ENCODE results near the gene MAP2K3. TPM values are rescaled to one million over a fixed set of nuclear protein-coding genes. Genes with fewer than 3 reads are reported as not detected.

MAP2K3 gene
- total RNA-seq, 2 donors from 2014 or later, result 66.6 to 81.1 TPM

- Histone ChIP-seq H3K4me1 (ENCODE audit: control insufficient read depth in 1 of 2, low read depth in 2 of 2) (peaks cover 16 to 35% of the 10 kb centered on the region in 2 donors), H3K27me3 (replicated peaks; ENCODE audit: insufficient read depth) (no peaks in the 10 kb centered on the region), H3K9me3 (no peaks in the 10 kb centered on the region), H3K27ac (peak overlapping the region; percentile 29 to 57), H3K4me3 (peak overlapping the region; percentile 76), H3K36me3 (no peaks in the 10 kb centered on the region)
- no peak for ATAC-seq (ENCODE audit: insufficient number of reproducible peaks, low FRiP score, low read depth)
- no peak for TF ChIP-seq CTCF (IDR thresholded peaks at IDR 0.05)
- no peak for DNase-seq (ENCODE audit: low spot score)
Measured at GRCh38 chr17:21251337-21252010, 33.0 kb upstream of the MAP2K3 start.

GRCh38 chr17:21252289-21252795 is 32.2 kb upstream of the MAP2K3 start:
- Histone ChIP-seq H3K4me1 (ENCODE audit: control insufficient read depth in 1 of 2, low read depth in 2 of 2) (peaks cover 16 to 33% of the 10 kb centered on the region in 2 donors), H3K9me3 (no peaks in the 10 kb centered on the region), H3K27ac (peak overlapping the region in 1 of 2 donors; percentile 57), H3K4me3 (peak overlapping the region; percentile 76), H3K36me3 (no peaks in the 10 kb centered on the region), H3K27me3 (replicated peaks; ENCODE audit: insufficient read depth) (no peaks in the 10 kb centered on the region)
- ATAC-seq (ENCODE audit: insufficient number of reproducible peaks, low FRiP score, low read depth) (no peak), DNase-seq (ENCODE audit: low spot score) (no peak)
- TF ChIP-seq CTCF (IDR thresholded peaks at IDR 0.05), result no peak

- no peaks in the 10 kb centered on the region for H3K9me3 ChIP-seq
- H3K4me1 ChIP-seq (ENCODE audit: control insufficient read depth in 1 of 2, low read depth in 2 of 2), result peaks cover 16 to 33% of the 10 kb centered on the region in 2 donors
- DNase-seq (ENCODE audit: low spot score) (peak; percentile 64), ATAC-seq (ENCODE audit: insufficient number of reproducible peaks, low FRiP score, low read depth) (peak; percentile 71)
- no peaks in the 10 kb centered on the region for H3K36me3 ChIP-seq
- H3K4me3 ChIP-seq, result peak within 1 kb of the TSS; percentile 76
- TF ChIP-seq CTCF (IDR thresholded peaks at IDR 0.05), result no peak
- H3K27ac ChIP-seq, result peak within 1 kb of the TSS; percentile 61 to 64
- H3K27me3 ChIP-seq (replicated peaks; ENCODE audit: insufficient read depth), result no peaks in the 10 kb centered on the region
Measured at GRCh38 chr17:21252796-21253645, 31.5 kb upstream of the MAP2K3 start, which contains the start of gene NATD1. TSS of gene NATD1 (minus strand) at chr17:21253410. CDS start at chr17:21253264, 146 bp downstream.

DNA sequence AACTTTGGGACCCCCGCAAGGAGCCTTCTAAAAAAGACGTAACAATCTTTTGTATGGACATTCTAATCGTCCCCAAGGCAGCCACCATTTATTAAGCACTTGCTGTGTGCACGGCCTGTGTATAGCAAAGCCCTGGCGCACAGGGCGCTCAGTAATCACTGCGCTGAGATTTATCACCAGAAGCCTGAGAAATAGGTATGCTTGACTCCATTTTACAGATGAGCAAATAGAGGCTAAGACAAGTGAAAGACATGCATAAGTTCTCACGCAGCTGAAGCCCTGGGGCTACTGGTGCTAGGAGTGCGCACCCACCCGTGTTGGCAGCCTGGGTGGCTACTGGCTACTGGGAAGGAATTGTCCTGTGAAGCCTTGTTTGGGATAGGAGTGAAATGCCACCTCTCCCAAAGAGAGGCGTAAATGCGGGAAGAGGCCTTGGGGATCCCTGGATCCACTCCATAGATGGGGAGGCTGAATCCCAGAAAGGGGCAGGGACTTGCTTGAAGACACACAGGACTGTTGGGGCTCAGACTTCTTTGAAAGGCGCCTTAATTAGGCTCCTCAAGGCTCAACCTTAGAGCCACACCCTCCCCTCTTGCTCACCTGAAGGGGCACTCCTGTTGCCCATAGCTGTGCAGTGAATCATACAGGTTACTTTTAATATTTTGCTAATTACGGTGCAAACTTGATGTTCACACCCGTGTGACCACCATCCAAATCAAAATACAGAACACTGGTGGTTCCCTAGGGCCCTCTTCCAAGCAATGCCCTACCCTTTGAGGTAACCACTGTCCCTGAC is 30.7 kb upstream of the MAP2K3 start:
- ATAC-seq (ENCODE audit: insufficient number of reproducible peaks, low FRiP score, low read depth) (no peak), DNase-seq (ENCODE audit: low spot score) (no peak)
- peak overlapping the region; percentile 61 to 64 for H3K27ac ChIP-seq
- peak overlapping the region; percentile 76 for H3K4me3 ChIP-seq
- H3K36me3 ChIP-seq, result no peaks in the 10 kb centered on the region
- no peaks in the 10 kb centered on the region for H3K9me3 ChIP-seq
- H3K27me3 ChIP-seq (replicated peaks; ENCODE audit: insufficient read depth), result no peaks in the 10 kb centered on the region
- peaks cover 16 to 33% of the 10 kb centered on the region in 2 donors for H3K4me1 ChIP-seq (ENCODE audit: control insufficient read depth in 1 of 2, low read depth in 2 of 2)
- no peak for TF ChIP-seq CTCF (IDR thresholded peaks at IDR 0.05)
